ENCODE measurements around the gene EIF4H. TPM values are rescaled to one million over a fixed set of nuclear protein-coding genes. Genes with fewer than 3 reads are reported as not detected.

EIF4H gene
- total and polyA plus RNA-seq, 2 donors (not counting 3 experiments of a cell fraction or from before 2014, with no cell fraction given) = 406 to 415 TPM

GRCh38 chr7:74228951-74229900 lies 55.1 kb downstream of the EIF4H start:
- no peak overlapping the region for H3K27ac ChIP-seq (ENCODE audit: insufficient read depth, low read depth, low read length)
- BruUV-seq (replicated peaks) = no TSS peak
- TF ChIP-seq FOS (IDR thresholded peaks at IDR 0.05; ENCODE audit: borderline replicate concordance, insufficient read depth, low read length) (no peak), EZH2 (IDR thresholded peaks at IDR 0.05; ENCODE audit: borderline replicate concordance, low read depth, low read length, severe bottlenecking) (no peak), GATA2 (IDR thresholded peaks at IDR 0.05; ENCODE audit: insufficient read depth, insufficient read length, low read depth, low read length) (no peak), JUN (IDR thresholded peaks at IDR 0.05; ENCODE audit: borderline replicate concordance, insufficient read depth, insufficient read length, low read depth) (no peak), POLR2A (IDR thresholded peaks at IDR 0.05; ENCODE audit: low read depth, low read length) (no peak), MAX (IDR thresholded peaks at IDR 0.05; ENCODE audit: insufficient read depth, insufficient read length) (no peak), CTCF (IDR thresholded peaks at IDR 0.05; ENCODE audit: extremely low read depth in 1 of 2, insufficient read depth in 1 of 2, low read depth in 1 of 2, low read length in 2 of 2) (no peak), MYC (IDR thresholded peaks at IDR 0.05; ENCODE audit: low read depth, low read length) (no peak), POLR2AphosphoS5 (IDR thresholded peaks at IDR 0.05; ENCODE audit: insufficient read depth, low read depth, low read length) (no peak)
- H3K9me3 ChIP-seq (replicated peaks; ENCODE audit: control insufficient read depth, insufficient read depth, low read length) = no peaks in the 10 kb centered on the region
- H3K36me3 ChIP-seq (ENCODE audit: control insufficient read depth in 2 of 2, extremely low read depth in 1 of 2, insufficient read depth in 2 of 2, low read length in 2 of 2) = peaks cover 0 to 4% of the 10 kb centered on the region in 2 experiments
- H4K20me1 ChIP-seq (replicated peaks; ENCODE audit: control insufficient read depth, extremely low read depth, insufficient read depth, low read length) = no peaks in the 10 kb centered on the region
- H3K27me3 ChIP-seq (ENCODE audit: control insufficient read depth in 2 of 2, insufficient read depth in 2 of 2, low read length in 2 of 2) = no peaks in the 10 kb centered on the region
- FAIRE-seq (no peak), DNase-seq (ENCODE audit: low read depth, low spot score) (no peak)
- H3K9ac ChIP-seq (replicated peaks; ENCODE audit: extremely low read depth, insufficient read depth, low read length) = no peak overlapping the region
- no peak overlapping the region for H2AFZ ChIP-seq (ENCODE audit: low read depth, low read length)
- no peak overlapping the region for H3K4me3 ChIP-seq (replicated peaks in 1 of 3; ENCODE audit: insufficient read depth in 1 of 3, low read depth in 1 of 3, low read length in 3 of 3)
- dilution Hi-C loops (cut with MboI; ENCODE audit: extremely low pct_ligation_motif_present, low sequenced_read_pairs) = no loop called here
- POLR2A ChIA-PET = no interaction called here
- no peaks in the 10 kb centered on the region for H3K9me1 ChIP-seq (replicated peaks; ENCODE audit: control insufficient read depth, extremely low read depth, insufficient read depth, low read length)
- H3K4me1 ChIP-seq (ENCODE audit: control insufficient read depth, extremely low read depth, insufficient read depth, low read length) = no peaks in the 10 kb centered on the region
- no peaks in the 10 kb centered on the region for H3K79me2 ChIP-seq (ENCODE audit: control insufficient read depth, insufficient read depth, low read length)
- intact Hi-C loops (cut with micrococcal nuclease) = no loop called here
- CTCF ChIA-PET = interaction anchor here (0.9 to 1.7 kb wide), 3 partner anchors 23 to 172 kb away, joined by 3 to 6 read pairs (median 4); no protein-coding TSS in a partner anchor
- H3K4me2 ChIP-seq (ENCODE audit: insufficient read depth, low read length) = no peak overlapping the region
